ENCODE data around the gene UBE2V1.

DNA sequence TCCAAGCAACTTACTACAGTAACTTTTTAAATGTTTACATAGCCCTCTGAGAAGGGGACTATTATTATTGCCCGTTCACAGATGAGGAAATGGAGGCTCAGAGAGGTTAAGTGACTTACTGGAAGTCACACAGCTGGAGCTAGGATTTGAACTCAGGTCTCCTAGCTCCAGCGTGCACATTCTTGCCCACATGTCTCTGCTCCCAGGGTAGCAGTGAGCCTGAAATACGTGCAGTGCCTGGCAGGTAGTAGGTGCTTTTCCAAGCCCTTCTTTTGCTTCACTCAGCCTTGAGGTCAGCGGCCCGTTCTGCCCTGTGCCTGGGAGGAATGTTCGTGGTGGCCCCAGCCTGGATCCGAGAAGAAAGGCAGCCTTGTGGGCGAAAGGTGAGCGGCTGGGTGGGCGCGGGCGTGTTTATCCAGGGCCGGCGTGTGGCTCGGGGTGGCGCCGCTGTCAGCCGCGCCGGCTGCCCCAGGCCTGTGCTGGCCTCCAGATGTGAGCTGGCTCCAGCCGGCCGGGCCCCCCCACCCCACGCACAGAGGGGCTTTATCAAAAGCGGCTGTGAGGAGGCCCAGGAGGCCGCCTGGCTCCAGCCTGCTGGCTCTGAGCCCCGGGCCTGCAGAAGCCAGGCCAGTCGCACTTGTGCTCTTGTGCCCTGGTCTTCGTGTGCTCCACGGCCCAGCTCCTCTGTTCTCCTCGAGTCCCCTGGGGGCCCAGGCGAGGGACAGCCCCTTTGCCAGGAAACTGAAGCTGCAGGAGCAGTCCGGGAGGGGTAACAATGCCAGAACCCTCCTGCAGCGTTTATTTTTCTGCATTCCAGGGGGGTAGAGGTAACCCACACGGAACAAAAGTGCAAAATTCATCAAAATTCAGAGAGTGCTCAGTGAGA lies 58.1 kb downstream of the UBE2V1 start:
- TF ChIP-seq, protein P1, sequence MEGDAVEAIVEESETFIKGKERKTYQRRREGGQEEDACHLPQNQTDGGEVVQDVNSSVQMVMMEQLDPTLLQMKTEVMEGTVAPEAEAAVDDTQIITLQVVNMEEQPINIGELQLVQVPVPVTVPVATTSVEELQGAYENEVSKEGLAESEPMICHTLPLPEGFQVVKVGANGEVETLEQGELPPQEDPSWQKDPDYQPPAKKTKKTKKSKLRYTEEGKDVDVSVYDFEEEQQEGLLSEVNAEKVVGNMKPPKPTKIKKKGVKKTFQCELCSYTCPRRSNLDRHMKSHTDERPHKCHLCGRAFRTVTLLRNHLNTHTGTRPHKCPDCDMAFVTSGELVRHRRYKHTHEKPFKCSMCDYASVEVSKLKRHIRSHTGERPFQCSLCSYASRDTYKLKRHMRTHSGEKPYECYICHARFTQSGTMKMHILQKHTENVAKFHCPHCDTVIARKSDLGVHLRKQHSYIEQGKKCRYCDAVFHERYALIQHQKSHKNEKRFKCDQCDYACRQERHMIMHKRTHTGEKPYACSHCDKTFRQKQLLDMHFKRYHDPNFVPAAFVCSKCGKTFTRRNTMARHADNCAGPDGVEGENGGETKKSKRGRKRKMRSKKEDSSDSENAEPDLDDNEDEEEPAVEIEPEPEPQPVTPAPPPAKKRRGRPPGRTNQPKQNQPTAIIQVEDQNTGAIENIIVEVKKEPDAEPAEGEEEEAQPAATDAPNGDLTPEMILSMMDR (conservative IDR thresholded peaks at IDR 0.05; ENCODE audit: low read length), result no peak
- TF ChIP-seq EZH2phosphoT487 (IDR thresholded peaks at IDR 0.05; ENCODE audit: borderline replicate concordance), result no peak
